Measurements from ENCODE around the gene WFDC12. TPM values are rescaled to one million over a fixed set of nuclear protein-coding genes. Genes with fewer than 3 reads are reported as not detected.
A peak's percentile ranks its signal among the peaks of the same experiment; 100 is the strongest.

WFDC12 gene
- total RNA-seq, 1 experiment from 2014 or later, result not detected

DNA sequence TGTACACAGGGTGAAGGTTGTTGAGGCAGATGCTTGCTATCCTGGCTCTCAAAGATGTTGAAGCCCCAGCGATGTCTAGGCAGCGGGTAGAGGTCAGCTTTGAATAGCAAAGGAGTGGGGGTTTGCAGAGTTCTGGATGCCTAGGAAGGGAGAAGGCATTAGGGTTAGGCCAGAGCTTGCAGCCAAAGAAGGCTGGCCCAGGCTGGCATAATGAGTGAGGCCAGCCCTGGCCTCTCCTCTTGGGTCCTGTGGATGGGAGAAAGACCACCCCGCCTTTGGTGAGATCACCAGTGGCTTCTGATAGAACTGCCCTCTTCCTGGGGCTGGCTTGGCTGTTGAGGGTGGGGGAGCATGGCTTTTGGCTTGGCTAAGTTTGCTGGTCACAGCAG, 8.9 kb downstream of the WFDC12 start:
- DNase-seq (ENCODE audit: low read depth), result no peak

GRCh38 chr20:45114465-45115385, 9.5 kb downstream of the WFDC12 start, which contains the start of gene WFDC5:
WFDC5 (minus strand) TSS chr20:45115174; CDS start chr20:45115083, 91 bp downstream.
- no peak for DNase-seq (ENCODE audit: low read depth)

- DNase-seq (ENCODE audit: low read depth), result no peak
Observed at GRCh38 chr20:45113865-45114264, 10.4 kb downstream of the WFDC12 start.

GRCh38 chr20:45112754-45113153, 11.5 kb downstream of the WFDC12 start:
- DNase-seq (ENCODE audit: low read depth), result no peak

- no peak for DNase-seq (ENCODE audit: low read depth)
Observed at GRCh38 chr20:45111799-45112471, 12.3 kb downstream of the WFDC12 start.

DNA sequence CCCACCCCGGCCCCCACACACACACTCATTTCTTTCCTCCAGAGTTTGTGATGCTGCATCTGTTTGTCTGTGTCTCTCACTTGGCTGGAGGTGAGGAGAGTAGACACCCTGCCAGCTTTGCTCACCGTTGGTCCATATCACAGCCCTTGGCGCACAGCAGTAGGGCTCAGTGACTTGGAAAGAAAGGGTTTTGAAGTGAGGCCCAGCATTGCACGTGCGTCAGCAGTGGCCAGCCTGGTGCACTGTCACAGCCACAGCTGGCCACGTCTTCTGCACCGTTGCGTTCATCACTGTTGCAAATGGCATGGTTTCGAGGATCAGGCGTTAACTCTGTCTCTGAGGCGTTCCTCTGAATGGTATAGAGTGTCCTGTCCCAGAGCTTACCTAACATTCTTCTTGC, 13.0 kb downstream of the WFDC12 start:
- no peak for DNase-seq (ENCODE audit: low read depth)

- DNase-seq (ENCODE audit: low read depth), result no peak
Observed at GRCh38 chr20:45110301-45110700, 14.0 kb downstream of the WFDC12 start.

DNA sequence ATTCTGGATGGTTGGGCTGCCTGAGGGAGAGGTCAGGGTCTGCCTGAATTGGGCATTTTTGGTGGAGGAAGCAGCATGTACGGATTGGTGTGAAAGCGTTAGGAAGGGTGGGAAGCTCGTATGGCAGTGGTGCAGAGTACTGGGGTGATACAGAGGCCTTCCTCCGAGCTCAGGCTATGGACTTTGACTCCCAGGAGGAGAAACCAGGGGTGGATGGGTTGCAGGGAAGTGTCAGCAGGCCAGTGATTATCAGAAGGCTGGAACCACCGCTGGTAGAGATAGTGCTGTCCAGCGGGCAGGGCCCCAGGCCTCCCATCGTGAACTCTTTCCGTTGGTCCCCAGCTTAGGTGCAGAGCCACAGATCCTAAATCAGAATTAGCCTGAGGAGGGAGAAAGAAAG, 14.6 kb downstream of the WFDC12 start:
- no peak for DNase-seq (ENCODE audit: low read depth)

GRCh38 chr20:45105317-45105716, 18.9 kb downstream of the WFDC12 start:
- DNase-seq (ENCODE audit: low read depth), result peak; percentile 55

GRCh38 chr20:45104786-45105185, 19.5 kb downstream of the WFDC12 start:
- DNase-seq (ENCODE audit: low read depth), result peak; percentile 99

DNA sequence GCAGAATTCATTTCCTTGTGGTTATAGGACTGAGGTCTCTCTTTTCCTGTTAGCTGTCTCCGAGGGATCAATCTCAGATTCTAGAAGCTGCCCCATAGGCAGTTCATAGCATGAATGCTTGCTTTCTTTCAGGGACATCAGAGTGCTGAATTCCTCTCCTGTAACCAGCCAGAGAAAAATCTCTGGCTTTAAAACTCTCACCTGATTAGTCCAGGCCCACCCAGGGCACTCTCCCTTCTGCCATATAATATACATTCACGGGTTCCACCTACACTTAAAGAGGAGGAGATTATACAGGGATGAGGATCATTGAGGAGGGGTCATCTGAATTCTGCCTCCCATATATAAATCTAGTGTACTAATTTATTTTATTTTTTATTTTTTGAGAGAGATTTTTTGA, 21.2 kb downstream of the WFDC12 start:
- no peak for DNase-seq (ENCODE audit: low read depth)

- DNase-seq (ENCODE audit: low read depth), result no peak
Observed at GRCh38 chr20:45101333-45101850, 22.9 kb downstream of the WFDC12 start.

DNA sequence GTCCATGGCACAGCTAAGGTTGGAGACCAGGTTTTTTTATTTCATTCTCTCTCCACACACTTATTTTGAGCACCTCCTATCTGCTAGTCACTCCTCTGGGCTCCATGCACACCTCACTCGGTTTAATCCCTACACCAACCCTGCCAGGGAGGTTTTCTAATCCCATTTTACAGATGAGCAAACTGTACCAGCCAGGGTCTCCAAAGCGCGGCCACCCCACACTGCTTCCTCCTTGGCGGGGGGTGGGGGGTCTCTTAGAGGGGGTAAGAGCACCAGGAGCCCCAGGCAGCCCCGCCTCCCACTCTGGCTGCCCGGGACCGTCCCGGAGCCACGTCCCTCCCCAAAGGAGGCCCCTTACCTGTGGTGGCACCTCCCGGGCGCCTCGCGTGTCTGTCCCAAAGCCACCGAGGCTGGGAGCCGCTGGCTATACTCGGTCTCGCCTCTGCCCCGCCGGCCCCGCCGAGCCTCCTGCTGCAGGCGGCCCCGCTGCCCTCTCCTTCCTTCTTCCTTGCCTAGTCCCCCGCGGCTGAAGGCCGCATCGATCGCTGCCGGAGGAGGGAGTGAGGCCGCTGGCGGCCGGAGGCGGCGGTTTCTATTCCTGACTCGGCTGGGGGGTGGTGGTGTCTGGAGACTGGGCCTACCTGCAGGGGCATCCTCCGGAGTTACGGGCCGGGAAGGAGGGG, 23.6 kb downstream of the WFDC12 start, which contains the start of gene KCNS1:
Gene KCNS1 (minus strand): TSS at position 565 of the 683 bp plus-strand sequence. CDS start 1,891 bp downstream, outside the sequence.
- DNase-seq (ENCODE audit: low read depth), result no peak

GRCh38 chr20:45098103-45098773, 26.0 kb downstream of the WFDC12 start:
- no peak for DNase-seq (ENCODE audit: low read depth)

DNA sequence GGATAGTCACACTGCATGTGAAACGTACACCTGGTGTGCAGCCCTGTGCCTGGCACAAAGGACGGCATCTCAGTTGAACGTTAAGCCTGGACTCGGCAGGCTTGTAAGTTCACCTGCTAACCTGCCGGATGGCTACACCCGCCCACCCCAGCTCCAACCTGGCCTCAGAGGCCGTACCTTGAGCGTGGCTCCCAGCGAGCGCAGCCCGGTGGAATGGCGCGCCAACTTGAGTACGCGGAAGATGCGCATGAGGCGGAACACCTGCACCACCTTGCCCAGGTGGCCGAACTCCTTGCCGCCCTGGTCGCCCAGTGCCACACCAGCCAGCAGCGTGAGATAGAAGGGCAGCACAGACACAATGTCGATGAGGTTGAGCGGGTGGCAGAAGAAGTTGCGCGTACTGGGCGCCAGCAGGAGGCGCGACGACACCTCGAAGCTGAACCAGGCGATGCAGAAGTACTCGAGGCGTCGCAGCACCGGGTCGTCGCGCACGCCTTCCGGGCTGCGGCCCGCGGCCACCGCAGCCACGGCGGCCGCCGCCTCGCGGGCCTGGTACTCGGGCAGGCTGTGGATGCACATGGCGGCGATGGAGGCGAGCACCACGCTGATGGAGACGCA, 26.7 kb downstream of the WFDC12 start:
- no peak for DNase-seq (ENCODE audit: low read depth)

- no peak for DNase-seq (ENCODE audit: low read depth)
Observed at GRCh38 chr20:45096781-45097180, 27.5 kb downstream of the WFDC12 start.

GRCh38 chr20:45095805-45096238, 28.4 kb downstream of the WFDC12 start:
- peak; percentile 61 for DNase-seq (ENCODE audit: low read depth)

DNA sequence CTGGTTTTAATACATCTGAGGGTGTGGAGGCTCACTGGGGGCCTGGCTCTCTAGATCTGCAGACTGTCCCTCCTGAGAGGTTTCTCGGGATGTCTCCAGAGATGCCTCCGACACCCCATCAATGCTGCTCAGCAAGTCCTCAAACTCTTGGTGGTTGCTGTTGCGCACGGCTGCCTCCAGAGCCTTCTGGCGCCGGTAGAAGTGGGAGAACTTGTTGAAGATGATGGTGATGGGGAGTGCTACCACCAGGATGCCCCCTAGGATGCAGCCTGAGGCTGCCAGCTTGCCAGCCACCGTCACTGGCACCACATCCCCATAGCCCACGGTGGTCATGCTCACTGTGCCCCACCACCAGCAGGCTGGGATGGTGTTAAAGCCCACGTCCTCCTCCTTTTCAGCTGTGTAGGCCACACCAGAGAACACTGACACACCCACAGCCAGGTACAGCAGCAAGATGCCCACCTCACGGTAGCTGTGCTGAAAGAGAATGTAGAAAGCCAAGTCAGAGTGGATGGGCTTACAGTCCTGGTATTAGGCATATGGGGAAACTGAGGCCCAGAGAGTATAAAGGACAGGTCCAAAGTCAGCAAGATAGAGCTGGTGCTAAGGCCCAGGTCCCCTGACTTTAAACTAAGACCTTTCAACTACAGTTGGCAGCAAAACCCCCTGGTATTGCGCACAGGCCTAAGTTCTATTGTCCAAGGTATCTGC, 29.2 kb downstream of the WFDC12 start:
- DNase-seq (ENCODE audit: low read depth), result no peak

- DNase-seq (ENCODE audit: low read depth), result no peak
Observed at GRCh38 chr20:45094201-45094600, 30.1 kb downstream of the WFDC12 start.

GRCh38 chr20:45092898-45093297, 31.4 kb downstream of the WFDC12 start:
- DNase-seq (ENCODE audit: low read depth), result no peak
